ENCODE data around the gene MINDY3.

The MINDY3 gene

GRCh38 chr10:15836807-15837206, 23.5 kb downstream of the MINDY3 start:
- H3K4me3 ChIP-seq (ENCODE audit: low read length), result no peak overlapping the region
- H3K9me3 ChIP-seq (ENCODE audit: insufficient read depth, low read depth, low read length), result no peaks in the 10 kb centered on the region
- H3K4me1 ChIP-seq (ENCODE audit: insufficient read depth, low read length), result 0 out of 2 replicates have a peak, but pooled peaks cover 5% of the 10 kb centered on the region
- WGBS, result 94% methylated on average over 4 of the region's 4 CpGs
- no peak overlapping the region for H3K27ac ChIP-seq (ENCODE audit: low read depth, low read length)
- no peaks in the 10 kb centered on the region for H3K27me3 ChIP-seq (ENCODE audit: insufficient read depth, low read length)
- peaks cover 7% of the 10 kb centered on the region; the same call in 1 of the 2 replicates for H3K36me3 ChIP-seq (ENCODE audit: insufficient read depth, low read length)
- H3K9ac ChIP-seq (ENCODE audit: low read depth, low read length), result no peak overlapping the region

GRCh38 chr10:15829495-15829894, 30.8 kb downstream of the MINDY3 start:
- Histone ChIP-seq H3K27me3 (ENCODE audit: insufficient read depth, low read length) (no peaks in the 10 kb centered on the region), H3K9ac (ENCODE audit: low read depth, low read length) (no peak overlapping the region), H3K36me3 (ENCODE audit: insufficient read depth, low read length) (peaks cover 10% of the 10 kb centered on the region), H3K27ac (ENCODE audit: low read depth, low read length) (no peak overlapping the region), H3K9me3 (ENCODE audit: insufficient read depth, low read depth, low read length) (no peaks in the 10 kb centered on the region), H3K4me1 (ENCODE audit: insufficient read depth, low read length) (no peaks in the 10 kb centered on the region), H3K4me3 (ENCODE audit: low read length) (no peak overlapping the region)
- WGBS, result 94% methylated on average over 4 of the region's 4 CpGs

DNA sequence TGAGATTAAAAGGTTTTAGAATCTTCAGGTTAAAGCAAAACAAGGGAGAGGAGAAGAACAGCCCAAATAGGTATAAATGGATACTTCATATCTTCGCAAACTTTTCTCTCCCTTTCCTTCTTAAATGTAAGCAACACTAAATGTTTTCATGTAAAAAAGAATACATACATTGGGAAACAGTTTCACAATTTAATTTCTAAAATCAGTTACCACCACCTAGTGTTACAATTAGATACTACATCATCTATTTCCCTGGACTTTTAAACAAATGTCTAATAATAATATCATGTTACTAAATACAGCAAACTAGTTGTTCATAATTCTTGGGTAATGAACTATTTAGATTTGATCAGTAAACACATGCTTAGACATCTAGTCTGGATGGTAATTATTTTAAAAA, 35.8 kb downstream of the MINDY3 start:
- no peak overlapping the region for H3K9ac ChIP-seq (ENCODE audit: low read depth, low read length)
- H3K4me3 ChIP-seq (ENCODE audit: low read length), result no peak overlapping the region
- no peaks in the 10 kb centered on the region for H3K9me3 ChIP-seq (ENCODE audit: insufficient read depth, low read depth, low read length)
- no peaks in the 10 kb centered on the region for H3K27me3 ChIP-seq (ENCODE audit: insufficient read depth, low read length)
- WGBS, result no CpG with 5 or more reads among the region's 1 CpG
- no peak overlapping the region for H3K27ac ChIP-seq (ENCODE audit: low read depth, low read length)
- H3K4me1 ChIP-seq (ENCODE audit: insufficient read depth, low read length), result no peaks in the 10 kb centered on the region
- H3K36me3 ChIP-seq (ENCODE audit: insufficient read depth, low read length), result peaks cover 3% of the 10 kb centered on the region; the same call in 1 of the 2 replicates

DNA sequence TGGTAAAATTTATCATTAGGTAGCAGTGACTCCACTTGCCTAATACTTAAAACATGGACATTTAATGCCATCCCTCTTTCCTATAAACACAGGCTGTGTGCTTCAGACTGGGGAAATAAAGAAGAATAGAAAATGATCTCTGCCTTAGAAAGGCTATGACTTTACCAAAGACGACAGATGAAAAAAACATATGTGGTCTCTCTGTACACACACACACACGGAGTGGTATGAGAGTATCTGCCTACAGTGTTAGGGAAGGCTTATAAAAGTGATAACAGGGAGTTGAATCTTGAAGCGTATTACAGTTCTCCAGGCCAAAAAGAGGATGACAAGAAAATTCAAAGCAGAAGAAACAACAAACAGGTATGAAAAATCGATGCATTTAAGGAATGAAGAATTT, 38.2 kb downstream of the MINDY3 start:
- H3K9me3 ChIP-seq (ENCODE audit: insufficient read depth, low read depth, low read length), result no peaks in the 10 kb centered on the region
- no peak overlapping the region for H3K9ac ChIP-seq (ENCODE audit: low read depth, low read length)
- 0 out of 2 replicates have a peak, but pooled peaks cover 3% of the 10 kb centered on the region for H3K36me3 ChIP-seq (ENCODE audit: insufficient read depth, low read length)
- H3K27me3 ChIP-seq (ENCODE audit: insufficient read depth, low read length), result no peaks in the 10 kb centered on the region
- no peak overlapping the region for H3K27ac ChIP-seq (ENCODE audit: low read depth, low read length)
- H3K4me3 ChIP-seq (ENCODE audit: low read length), result no peak overlapping the region
- H3K4me1 ChIP-seq (ENCODE audit: insufficient read depth, low read length), result no peaks in the 10 kb centered on the region; the same call in 1 of the 2 replicates
- 93% methylated on average over 4 of the region's 4 CpGs for WGBS

- Histone ChIP-seq H3K4me1 (ENCODE audit: insufficient read depth, low read length) (no peaks in the 10 kb centered on the region; the same call in 1 of the 2 replicates), H3K27me3 (ENCODE audit: insufficient read depth, low read length) (no peaks in the 10 kb centered on the region), H3K27ac (ENCODE audit: low read depth, low read length) (no peak overlapping the region), H3K36me3 (ENCODE audit: insufficient read depth, low read length) (0 out of 2 replicates have a peak, but pooled peaks cover 3% of the 10 kb centered on the region), H3K9me3 (ENCODE audit: insufficient read depth, low read depth, low read length) (no peaks in the 10 kb centered on the region), H3K4me3 (ENCODE audit: low read length) (no peak overlapping the region), H3K9ac (ENCODE audit: low read depth, low read length) (no peak overlapping the region)
- 80% methylated on average over 1 of the region's 3 CpGs for WGBS
These were observed 39.1 kb downstream of the MINDY3 start for GRCh38 chr10:15821046-15821683.

DNA sequence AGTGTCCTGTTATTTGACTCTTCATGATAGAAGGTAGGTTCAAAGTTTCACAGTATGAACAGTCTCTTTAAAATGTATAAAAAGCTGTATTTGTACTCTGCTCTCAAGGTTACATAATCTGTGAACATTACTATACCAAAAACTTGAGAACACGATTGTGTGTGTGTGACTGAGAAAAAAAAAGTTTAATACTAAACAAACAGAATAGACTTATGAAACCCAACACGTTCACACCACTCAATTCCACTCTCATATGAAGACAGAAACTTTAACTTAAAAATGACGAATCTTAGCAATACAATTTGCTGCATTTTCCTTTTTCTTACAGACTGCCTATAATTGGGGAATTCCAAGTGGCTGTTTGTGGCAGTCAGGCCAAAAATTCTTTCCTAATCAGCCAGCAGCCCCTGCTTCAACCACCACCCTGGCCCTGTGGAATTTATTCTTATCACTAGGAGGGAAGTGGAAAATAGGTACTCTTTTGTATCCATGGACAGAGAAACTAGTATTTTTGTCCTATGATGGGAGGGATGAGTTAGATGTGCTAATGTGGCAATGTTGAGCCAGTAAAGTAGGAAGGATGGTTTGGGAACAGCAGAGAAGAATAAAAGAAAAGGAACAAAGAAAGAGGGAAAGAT, 42.8 kb downstream of the MINDY3 start:
- H3K9me3 ChIP-seq (ENCODE audit: insufficient read depth, low read depth, low read length), result no peaks in the 10 kb centered on the region
- no peak overlapping the region for H3K9ac ChIP-seq (ENCODE audit: low read depth, low read length)
- 93% methylated on average over 2 of the region's 3 CpGs for WGBS
- H3K4me3 ChIP-seq (ENCODE audit: low read length), result no peak overlapping the region
- H3K27me3 ChIP-seq (ENCODE audit: insufficient read depth, low read length), result no peaks in the 10 kb centered on the region
- H3K4me1 ChIP-seq (ENCODE audit: insufficient read depth, low read length), result no peaks in the 10 kb centered on the region; the same call in 1 of the 2 replicates
- no peak overlapping the region for H3K27ac ChIP-seq (ENCODE audit: low read depth, low read length)
- 0 out of 2 replicates have a peak, but pooled peaks cover 3% of the 10 kb centered on the region for H3K36me3 ChIP-seq (ENCODE audit: insufficient read depth, low read length)

DNA sequence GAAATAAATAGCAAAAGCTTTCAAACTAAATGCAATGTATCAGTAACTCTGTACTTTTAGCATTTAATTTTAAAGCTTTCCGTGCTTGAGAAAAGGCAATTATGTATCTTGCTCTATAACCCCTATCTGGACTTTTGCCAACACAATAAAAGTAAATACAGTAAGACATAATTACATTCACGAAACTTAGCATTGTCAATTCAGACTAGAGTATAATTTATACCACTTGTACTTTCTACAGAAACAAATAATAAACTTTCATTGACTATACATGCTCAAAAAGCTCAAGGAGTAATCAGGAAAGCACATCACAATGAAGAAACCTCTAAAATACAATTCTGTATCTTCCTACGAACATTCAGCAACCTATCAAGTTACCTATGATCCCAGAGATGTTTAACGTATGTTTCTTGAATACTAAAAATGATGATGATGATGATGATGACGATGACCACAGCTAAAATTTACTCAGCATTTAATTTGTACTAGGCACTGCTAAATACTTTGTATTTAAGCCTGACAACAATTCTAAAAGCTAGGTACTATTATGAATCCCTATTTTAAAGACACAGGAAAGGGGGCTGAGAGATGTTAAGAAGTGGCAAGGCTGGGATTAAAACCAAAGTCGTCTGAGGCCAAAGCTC, 44.9 kb downstream of the MINDY3 start:
- H3K9ac ChIP-seq (ENCODE audit: low read depth, low read length), result no peak overlapping the region
- H3K4me1 ChIP-seq (ENCODE audit: insufficient read depth, low read length), result no peaks in the 10 kb centered on the region; the same call in 1 of the 2 replicates
- no peaks in the 10 kb centered on the region for H3K9me3 ChIP-seq (ENCODE audit: insufficient read depth, low read depth, low read length)
- H3K27ac ChIP-seq (ENCODE audit: low read depth, low read length), result no peak overlapping the region
- H3K36me3 ChIP-seq (ENCODE audit: insufficient read depth, low read length), result no peaks in the 10 kb centered on the region
- no peak overlapping the region for H3K4me3 ChIP-seq (ENCODE audit: low read length)
- WGBS, result 99% methylated on average over 4 of the region's 6 CpGs
- H3K27me3 ChIP-seq (ENCODE audit: insufficient read depth, low read length), result no peaks in the 10 kb centered on the region

DNA sequence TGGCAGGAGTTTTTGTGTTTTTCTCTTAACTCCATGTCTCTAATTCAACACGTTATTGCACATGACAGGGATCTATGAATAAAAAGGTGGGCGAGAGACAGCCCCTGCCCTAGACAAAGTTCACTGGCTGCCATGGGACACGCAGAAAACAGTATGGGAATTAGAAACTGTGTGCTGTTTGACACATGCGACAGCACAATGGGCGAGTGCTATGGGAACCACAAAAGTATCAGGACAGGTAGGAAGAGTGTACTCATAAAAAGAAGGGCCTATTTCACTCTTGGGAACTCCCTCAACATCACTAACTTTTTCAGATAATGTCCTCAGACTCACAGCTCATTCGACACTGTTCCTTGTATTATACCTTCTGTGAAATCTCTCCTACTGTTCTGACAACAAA, 45.7 kb downstream of the MINDY3 start:
- H3K36me3 ChIP-seq (ENCODE audit: insufficient read depth, low read length), result no peaks in the 10 kb centered on the region
- H3K4me1 ChIP-seq (ENCODE audit: insufficient read depth, low read length), result no peaks in the 10 kb centered on the region; the same call in 1 of the 2 replicates
- H3K27ac ChIP-seq (ENCODE audit: low read depth, low read length), result no peak overlapping the region
- no peak overlapping the region for H3K4me3 ChIP-seq (ENCODE audit: low read length)
- WGBS, result 88% methylated on average over 6 of the region's 6 CpGs
- no peaks in the 10 kb centered on the region for H3K9me3 ChIP-seq (ENCODE audit: insufficient read depth, low read depth, low read length)
- H3K27me3 ChIP-seq (ENCODE audit: insufficient read depth, low read length), result no peaks in the 10 kb centered on the region
- no peak overlapping the region for H3K9ac ChIP-seq (ENCODE audit: low read depth, low read length)

- Histone ChIP-seq H3K27me3 (ENCODE audit: insufficient read depth, low read length) (no peaks in the 10 kb centered on the region), H3K9me3 (ENCODE audit: insufficient read depth, low read depth, low read length) (no peaks in the 10 kb centered on the region), H3K4me1 (ENCODE audit: insufficient read depth, low read length) (no peaks in the 10 kb centered on the region; the same call in 1 of the 2 replicates), H3K9ac (ENCODE audit: low read depth, low read length) (no peak overlapping the region), H3K4me3 (ENCODE audit: low read length) (no peak overlapping the region), H3K27ac (ENCODE audit: low read depth, low read length) (no peak overlapping the region), H3K36me3 (ENCODE audit: insufficient read depth, low read length) (no peaks in the 10 kb centered on the region)
- WGBS, result 97% methylated on average over 3 of the region's 3 CpGs
These were observed 46.9 kb downstream of the MINDY3 start for GRCh38 chr10:15813415-15813814.

DNA sequence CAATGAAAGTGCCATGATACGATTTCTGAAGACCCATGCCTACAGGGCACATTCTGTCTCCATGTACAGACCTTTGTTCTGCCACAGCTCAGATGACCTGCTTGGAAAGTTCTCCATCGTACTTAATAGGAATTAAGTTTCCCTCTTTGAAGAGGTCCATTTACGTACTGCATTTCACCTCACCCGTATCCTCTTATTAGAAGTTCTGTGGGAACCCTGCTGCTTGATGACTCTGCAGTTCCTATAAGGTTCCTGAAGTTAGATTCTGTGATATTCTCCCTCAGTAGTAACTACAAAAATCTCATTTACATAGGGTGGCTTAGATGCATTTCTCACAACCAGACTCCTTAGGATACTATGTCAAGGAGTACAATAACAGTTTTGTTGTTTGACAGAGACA, 50.9 kb downstream of the MINDY3 start:
- 94% methylated on average over 4 of the region's 4 CpGs for WGBS
- H3K9me3 ChIP-seq (ENCODE audit: insufficient read depth, low read depth, low read length), result no peaks in the 10 kb centered on the region
- H3K4me1 ChIP-seq (ENCODE audit: insufficient read depth, low read length), result no peaks in the 10 kb centered on the region
- no peaks in the 10 kb centered on the region for H3K36me3 ChIP-seq (ENCODE audit: insufficient read depth, low read length)
- no peak overlapping the region for H3K27ac ChIP-seq (ENCODE audit: low read depth, low read length)
- no peak overlapping the region for H3K4me3 ChIP-seq (ENCODE audit: low read length)
- no peaks in the 10 kb centered on the region for H3K27me3 ChIP-seq (ENCODE audit: insufficient read depth, low read length)
- H3K9ac ChIP-seq (ENCODE audit: low read depth, low read length), result no peak overlapping the region

DNA sequence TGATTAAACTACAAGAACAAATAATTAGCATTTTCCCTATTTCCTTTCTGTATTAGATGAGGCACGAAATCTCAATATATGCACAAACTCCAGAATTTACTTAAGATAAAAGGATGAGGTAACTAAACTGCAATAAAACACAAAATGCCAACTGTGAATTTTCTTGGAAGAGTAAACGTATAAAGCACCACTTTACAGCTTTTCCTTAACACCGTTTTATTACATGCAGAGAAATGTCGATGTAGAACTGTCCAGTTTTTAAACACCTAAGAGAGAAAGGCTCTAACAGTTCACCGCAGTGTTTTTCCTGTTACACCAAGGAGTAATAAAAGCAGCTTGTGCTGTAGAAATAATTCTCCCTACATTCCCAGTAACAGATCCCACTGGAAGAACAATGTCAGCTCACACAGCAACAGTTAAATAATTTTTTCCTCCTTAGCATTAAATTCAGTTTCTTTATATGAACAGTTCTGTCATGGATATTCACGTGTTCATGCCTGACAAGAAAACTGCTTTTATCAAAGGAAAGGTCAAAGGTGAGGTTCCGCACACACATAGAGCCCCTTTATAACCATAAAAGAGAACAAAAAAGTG, 52.0 kb downstream of the MINDY3 start:
- Histone ChIP-seq H3K9ac (ENCODE audit: low read depth, low read length) (no peak overlapping the region), H3K36me3 (ENCODE audit: insufficient read depth, low read length) (no peaks in the 10 kb centered on the region), H3K9me3 (ENCODE audit: insufficient read depth, low read depth, low read length) (no peaks in the 10 kb centered on the region), H3K27ac (ENCODE audit: low read depth, low read length) (no peak overlapping the region), H3K4me3 (ENCODE audit: low read length) (no peak overlapping the region), H3K4me1 (ENCODE audit: insufficient read depth, low read length) (no peaks in the 10 kb centered on the region), H3K27me3 (ENCODE audit: insufficient read depth, low read length) (no peaks in the 10 kb centered on the region)
- WGBS, result 93% methylated on average over 6 of the region's 7 CpGs
